GM18951 (cell line): ENCODE data around the gene ATP1A4.

Experiments used
- POLR2A ChIP-seq: IDR thresholded peaks from 4 replicates; pipeline ENCODE4 v1.6.1; 2011; ENCODE audit warnings: mild to moderate bottlenecking; ENCODE audit not compliant: insufficient read length, insufficient read depth; ENCODE audit errors: extremely low read depth
- in situ Hi-C: fragments of 300-500 bp; cut with MboI; formaldehyde crosslinking; loops from one replicate; pipeline ENCODE4 v1.12.0; 2022; ENCODE audit warnings: low sequenced_read_pairs, mixed read lengths, inconsistent platforms; ENCODE audit not compliant: unreplicated experiment

The ATP1A4 gene

DNA sequence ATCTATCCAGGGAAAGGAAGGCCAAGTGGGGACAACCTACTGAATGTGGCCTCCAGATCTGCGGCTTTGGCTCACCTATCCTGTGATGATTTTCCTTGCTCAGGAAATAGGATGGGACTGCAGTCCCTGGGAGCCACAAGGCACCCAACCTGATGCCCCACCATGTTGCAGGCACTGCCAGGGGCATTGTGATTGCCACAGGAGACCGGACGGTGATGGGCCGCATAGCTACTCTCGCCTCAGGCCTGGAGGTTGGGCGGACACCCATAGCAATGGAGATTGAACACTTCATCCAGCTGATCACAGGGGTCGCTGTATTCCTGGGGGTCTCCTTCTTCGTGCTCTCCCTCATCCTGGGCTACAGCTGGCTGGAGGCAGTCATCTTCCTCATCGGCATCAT is 24.0 kb upstream of the ATP1A4 start:
- in situ Hi-C loops: no loop called here
- no peak for TF ChIP-seq POLR2A

DNA sequence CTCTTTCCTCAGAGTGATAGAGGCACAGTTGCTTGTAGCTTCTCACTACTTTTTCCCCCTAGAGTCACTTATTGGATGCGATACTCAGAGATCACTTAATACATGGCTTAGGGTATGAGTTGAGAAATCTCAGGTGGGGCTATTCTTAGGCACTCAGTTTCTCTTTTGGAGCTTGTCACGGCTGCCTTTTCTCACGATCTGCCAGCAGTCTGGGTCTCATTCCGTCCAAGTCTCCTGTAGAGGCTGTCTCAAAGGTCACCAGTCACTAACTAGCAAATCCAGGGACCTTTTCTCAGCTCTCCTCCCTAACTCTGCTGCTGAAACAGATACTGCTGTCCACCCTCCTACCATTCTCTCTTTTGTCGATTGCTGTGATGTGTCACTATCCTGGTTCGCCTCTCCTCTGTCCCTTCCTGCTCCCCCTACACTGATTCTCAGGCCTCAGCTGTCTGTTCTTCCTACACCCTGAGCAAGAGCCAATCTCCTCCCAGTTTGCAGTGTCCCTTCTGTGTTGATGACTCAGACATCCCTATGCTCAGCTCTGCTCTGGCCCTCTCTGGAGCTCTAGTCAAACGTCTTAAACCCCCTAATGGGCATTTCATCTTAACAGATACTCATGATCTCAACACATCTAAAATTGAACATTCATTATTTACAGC is 23.4 kb upstream of the ATP1A4 start:
- in situ Hi-C loops: no loop called here

DNA sequence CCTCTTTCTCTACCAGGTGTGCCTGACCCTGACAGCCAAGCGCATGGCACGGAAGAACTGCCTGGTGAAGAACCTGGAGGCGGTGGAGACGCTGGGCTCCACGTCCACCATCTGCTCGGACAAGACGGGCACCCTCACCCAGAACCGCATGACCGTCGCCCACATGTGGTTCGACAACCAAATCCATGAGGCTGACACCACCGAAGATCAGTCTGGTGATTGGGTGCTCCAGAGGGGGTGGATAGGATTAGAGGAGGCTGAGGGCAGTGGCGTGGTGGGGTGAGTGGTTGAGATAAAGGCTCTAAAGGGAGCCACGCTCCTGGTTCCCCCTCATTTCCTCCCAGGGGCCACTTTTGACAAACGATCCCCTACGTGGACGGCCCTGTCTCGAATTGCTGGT is 22.8 kb upstream of the ATP1A4 start:
- no peak for TF ChIP-seq POLR2A
- in situ Hi-C loops: no loop called here

More for the DNA sequence above, 23.4 kb upstream of the ATP1A4 start:
- no peak for TF ChIP-seq POLR2A

DNA sequence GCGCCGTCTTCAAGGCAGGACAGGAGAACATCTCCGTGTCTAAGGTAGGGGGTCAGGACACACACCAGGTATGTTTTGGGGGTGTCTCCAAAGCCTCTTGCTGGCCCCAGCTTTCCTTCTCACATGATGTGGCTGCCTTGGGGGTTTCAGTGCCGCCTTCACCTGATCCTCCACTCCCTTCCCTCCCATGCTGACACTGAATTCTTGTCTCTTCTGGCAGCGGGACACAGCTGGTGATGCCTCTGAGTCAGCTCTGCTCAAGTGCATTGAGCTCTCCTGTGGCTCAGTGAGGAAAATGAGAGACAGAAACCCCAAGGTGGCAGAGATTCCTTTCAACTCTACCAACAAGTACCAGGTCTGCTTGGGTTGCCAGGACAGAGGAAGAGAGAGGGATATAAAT is 22.4 kb upstream of the ATP1A4 start:
- no peak for TF ChIP-seq POLR2A
- in situ Hi-C loops: no loop called here

DNA sequence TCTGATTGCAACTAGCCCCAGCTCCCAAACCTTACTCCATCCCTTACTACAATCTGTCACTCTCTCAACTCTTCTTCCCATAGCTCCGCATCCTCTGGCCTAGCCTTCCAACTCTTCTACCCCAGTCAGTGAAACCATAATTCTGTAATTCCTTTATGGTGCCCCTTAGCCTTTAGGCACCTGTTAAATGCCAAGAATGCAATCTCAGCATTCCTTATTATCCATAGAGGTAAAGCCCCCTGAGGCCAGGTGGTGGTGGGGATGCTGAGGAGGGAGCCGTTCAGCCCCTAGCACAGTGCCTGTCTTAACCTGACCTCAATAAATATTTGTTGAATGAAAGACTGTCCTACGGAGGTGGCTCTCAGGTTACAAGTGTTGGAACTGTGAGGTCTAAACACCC is 21.8 kb upstream of the ATP1A4 start:
- TF ChIP-seq POLR2A: no peak
- in situ Hi-C loops: no loop called here

DNA sequence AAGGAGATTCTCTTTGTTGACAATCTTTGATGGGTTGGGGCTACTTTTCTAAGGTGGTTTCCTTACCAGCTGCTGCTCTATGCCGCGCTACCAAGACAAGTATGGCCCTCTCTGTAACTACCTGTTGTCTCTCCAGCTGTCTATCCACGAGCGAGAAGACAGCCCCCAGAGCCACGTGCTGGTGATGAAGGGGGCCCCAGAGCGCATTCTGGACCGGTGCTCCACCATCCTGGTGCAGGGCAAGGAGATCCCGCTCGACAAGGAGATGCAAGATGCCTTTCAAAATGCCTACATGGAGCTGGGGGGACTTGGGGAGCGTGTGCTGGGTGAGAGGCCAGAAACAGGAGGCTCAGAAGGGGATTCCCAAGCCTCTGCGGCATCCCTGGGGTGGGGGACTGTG is 21.4 kb upstream of the ATP1A4 start:
- no peak for TF ChIP-seq POLR2A
- in situ Hi-C loops: no loop called here

DNA sequence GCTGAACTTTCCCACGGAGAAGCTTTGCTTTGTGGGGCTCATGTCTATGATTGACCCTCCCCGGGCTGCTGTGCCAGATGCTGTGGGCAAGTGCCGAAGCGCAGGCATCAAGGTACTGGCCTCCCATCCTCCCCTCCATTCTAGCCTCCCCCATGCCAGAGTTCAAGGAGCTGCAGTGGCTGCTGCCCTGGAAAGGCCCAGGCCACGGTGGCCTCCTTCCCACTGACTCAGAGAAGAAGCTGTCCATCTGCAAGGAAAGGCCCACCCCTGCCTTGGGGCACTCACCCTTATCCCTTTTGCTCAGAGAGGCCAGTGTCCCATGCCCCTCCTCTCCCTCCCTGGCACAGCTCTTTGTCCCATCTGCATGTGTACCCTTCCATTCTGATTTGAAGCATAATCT is 20.9 kb upstream of the ATP1A4 start:
- TF ChIP-seq POLR2A: no peak
- in situ Hi-C loops: no loop called here

DNA sequence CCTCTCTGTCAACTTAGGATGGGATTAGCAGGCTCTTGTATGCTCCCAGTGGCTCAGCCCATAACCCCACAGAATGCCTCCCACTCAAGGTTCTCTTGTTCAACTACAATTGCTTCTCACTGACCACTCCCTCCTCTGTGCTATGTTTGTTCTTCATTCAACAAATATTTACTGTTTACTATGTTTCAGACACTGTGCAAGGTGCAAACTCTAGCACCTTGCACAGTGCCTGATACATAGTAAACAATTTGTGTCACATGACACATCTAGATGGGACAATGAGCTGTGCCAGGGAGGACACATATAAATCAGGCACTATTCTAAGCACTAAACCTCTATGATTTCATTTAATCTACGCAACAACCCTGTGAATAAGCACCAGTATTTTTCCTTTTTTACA is 20.5 kb upstream of the ATP1A4 start:
- in situ Hi-C loops: no loop called here
- no peak for TF ChIP-seq POLR2A

DNA sequence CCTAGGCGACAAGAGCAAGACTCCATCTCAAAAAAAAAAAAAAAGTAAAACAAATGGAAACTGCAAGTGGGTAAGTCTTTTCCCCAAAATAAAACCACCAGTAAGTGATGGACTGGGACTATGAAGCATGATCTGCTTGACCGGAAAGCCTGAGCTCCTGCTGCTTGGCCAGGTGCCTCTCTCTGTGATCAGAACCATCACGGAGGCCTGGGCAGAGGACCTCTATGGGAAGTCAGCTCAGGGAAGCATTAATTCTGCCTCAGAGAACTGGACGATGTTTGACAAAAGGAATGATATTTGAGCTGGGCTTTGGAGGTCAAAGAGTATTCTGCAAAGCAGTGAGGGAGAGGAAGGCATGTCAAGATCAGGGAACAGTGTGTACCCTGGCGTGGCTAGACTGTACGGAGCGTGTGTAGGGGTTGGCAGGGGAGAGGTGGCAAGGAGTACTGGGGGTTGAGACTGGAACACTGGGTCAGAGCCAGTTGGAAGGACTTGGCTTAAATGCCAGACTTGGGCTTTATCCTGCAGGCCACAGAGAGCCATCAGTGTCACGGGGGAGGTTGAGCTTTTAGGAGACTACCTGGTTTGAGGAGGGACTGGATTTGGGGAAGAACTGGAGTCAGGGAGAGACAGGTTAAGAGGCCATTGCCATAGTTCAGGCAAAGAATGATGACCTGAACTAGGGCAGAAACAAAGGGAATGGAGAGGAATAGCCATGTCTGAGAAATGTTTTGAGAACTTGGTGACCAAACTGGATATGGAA is 19.4 kb upstream of the ATP1A4 start:
- in situ Hi-C loops: no loop called here

DNA sequence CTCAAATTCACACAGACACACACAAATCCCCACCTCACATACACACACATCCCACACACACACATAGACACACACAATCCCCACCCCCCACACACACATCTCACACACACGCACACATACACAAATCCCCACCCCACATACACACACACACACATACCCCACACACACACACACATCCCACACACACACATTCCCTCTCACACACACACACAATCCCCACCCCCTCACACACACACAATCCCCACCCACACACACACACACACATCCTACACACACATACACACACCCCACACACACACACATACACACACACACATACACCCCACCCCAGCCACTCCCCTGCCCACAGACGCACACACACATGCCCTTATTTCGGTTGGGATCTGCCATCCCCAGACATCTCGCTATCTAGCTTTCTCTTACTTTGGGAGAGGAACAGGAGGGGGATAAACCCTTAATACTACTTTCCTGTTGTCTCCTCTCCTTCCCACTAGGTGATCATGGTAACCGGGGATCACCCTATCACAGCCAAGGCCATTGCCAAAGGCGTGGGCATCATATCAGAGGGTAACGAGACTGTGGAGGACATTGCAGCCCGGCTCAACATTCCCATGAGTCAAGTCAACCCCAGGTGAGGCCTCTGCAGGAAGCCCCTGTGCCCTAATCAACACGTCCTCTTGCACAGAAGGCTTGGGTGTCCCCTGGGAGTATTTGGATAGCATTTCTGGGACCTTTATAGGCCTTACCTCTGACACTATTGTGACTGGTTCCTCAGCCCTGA is 17.2 kb upstream of the ATP1A4 start:
- in situ Hi-C loops: no loop called here
- no peak for TF ChIP-seq POLR2A

More for the DNA sequence above, 19.4 kb upstream of the ATP1A4 start:
- TF ChIP-seq POLR2A: no peak

DNA sequence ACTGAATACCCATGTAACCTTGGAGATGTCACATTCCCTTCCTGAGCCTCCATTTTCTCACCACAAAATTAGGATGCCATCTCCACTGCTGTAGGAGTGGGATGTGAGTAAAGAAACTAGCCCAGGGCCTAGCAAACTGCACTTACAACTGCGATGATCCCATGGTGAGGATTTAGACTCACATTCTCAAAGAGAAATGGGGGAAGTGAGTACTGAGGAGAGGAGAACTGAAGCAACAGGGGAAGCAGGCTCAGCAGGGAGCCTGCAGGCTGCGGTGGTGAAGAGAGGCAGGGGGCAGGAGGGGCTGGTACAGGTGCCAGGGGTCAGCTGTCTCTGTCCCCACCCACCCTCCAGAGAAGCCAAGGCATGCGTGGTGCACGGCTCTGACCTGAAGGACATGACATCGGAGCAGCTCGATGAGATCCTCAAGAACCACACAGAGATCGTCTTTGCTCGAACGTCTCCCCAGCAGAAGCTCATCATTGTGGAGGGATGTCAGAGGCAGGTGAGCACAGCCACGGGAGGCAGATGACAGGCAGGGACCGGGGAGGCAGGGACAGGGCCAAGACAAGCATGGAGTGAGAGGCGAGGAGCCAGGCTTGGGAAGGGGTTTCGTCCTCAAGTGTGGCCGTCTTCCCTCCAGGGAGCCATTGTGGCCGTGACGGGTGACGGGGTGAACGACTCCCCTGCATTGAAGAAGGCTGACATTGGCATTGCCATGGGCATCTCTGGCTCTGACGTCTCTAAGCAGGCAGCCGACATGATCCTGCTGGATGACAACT is 16.4 kb upstream of the ATP1A4 start:
- in situ Hi-C loops: no loop called here
- no peak for TF ChIP-seq POLR2A

DNA sequence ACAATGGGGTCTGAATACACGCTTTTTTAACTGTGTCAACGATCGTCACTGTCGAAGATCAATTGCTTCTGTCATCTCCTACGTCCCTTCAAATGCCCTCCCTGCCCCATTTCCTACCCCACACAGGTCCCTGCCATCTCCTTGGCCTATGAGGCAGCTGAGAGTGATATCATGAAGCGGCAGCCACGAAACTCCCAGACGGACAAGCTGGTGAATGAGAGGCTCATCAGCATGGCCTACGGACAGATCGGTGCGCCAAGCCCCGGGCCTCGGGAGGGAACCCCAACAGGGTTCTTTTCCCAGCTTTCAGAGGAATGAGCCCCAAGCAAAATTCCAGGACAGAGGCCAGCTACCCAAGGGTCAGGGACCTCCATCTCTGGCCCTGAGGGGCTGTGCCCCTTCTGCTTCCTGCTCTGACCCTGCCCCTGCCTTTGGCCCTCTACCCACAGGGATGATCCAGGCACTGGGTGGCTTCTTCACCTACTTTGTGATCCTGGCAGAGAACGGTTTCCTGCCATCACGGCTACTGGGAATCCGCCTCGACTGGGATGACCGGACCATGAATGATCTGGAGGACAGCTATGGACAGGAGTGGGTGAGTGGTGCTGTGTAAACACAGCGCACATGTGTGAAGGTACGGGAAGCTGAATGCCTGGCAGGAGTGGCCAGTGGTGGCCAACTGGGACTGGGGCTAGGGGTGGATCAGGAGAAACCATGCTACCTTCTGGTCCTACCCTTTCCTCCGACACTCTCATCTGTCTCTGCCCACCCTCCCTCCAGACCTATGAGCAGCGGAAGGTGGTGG is 15.1 kb upstream of the ATP1A4 start:
- in situ Hi-C loops: no loop called here

More for the DNA sequence above, 15.1 kb upstream of the ATP1A4 start:
- no peak for TF ChIP-seq POLR2A
